OCI-M2 (cell line): ENCODE data around the gene SIPA1.
"Not testable (repeated sequence)": the region's sequence is repeated elsewhere in the genome, so short reads cannot be mapped to it uniquely, and the experiment has no call there.

Source experiments
- DNase-seq: peaks from one replicate; lab custom pipeline; 2025; ENCODE audit not compliant: unreplicated experiment; lab: John Stamatoyannopoulos, UW

The SIPA1 gene

DNA sequence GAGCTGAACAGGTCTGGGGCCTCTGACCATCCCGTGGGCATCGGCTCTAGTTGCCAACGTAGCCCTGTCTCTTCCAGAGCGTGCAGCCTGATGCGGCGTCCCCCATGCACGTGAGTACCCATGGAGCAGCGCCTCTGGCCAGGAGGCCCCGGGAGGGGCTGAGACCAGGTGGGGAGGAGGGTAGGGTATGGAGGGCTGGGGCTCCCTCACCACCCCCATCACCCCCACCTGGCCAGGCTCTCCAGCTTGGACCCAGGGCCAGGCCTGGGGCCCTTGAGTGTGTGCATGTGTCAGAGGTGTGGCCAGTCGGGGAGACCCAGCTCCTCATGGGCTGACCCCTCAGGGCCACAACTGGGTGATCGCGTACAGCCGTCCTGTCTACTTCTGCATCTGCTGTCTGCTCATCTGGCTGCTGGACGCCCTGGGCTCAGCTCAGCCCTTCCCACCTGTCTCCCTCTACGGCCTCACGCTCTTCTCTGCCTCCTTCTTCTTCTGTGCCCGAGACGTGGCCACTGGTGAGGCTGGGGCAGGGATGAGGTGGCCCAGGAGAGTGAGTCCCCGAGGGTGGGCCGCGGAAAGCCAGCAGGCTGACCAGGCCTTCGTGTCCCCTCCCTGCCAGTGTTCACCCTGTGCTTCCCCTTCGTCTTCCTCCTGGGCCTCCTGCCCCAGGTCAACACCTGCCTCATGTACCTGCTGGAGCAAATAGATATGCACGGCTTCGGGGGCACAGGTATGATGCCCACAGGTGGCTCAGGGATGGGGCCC lies 13.9 kb upstream of the SIPA1 start:
- DNase-seq = no peak

DNA sequence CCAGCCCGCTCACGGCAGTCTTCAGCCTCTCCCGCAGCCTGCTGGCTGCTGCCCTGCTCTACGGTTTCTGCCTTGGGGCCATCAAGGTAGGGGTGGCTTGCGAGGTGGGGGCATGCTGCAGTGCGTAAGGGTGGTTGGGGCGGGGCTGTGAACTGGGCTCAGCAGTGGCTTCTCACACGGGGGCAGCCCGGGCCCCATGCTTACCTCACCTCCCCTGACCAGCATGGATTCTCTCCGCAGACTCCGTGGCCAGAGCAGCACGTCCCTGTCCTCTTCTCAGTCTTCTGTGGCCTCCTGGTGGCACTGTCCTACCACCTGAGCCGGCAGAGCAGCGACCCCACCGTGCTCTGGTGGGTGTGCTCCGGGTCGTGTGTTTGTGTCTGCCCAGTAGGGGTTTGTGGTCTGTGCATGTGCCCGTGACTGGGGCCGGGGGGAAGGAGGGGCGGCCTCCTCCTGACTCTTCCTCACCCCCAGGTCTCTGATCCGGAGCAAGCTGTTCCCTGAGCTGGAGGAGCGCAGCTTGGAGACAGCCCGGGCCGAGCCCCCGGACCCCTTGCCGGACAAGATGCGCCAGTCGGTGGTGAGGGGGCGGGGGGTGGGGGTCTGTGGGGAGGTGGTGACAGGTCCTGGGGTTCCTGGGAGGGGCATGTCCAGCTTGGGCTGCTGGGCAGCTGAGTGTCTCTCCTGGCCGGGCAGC lies 12.8 kb upstream of the SIPA1 start:
- no peak for DNase-seq

GRCh38 chr11:65625628-65626342 lies 12.1 kb upstream of the SIPA1 start:
- no peak for DNase-seq

DNA sequence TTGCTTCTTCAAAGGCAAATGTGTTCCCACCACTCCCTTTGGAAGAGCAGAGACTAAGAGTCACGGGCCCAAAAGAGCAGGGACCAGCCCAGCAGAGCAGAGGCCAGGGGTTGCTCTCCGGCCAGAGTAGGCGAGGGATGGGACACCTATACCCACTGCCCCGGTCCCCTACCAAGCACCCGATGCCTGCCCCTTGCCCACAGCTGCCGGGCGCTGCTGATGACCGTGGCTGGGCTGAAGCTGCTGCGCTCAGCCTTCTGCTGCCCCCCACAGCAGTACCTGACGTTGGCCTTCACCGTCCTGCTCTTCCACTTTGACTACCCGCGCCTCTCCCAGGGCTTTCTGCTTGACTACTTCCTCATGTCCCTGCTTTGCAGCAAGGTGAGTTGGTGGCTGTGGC lies 10.7 kb upstream of the SIPA1 start:
- no peak for DNase-seq

GRCh38 chr11:65629579-65629978 lies 8.3 kb upstream of the SIPA1 start:
- no peak for DNase-seq

- DNase-seq = no peak
Measured at GRCh38 chr11:65630215-65630614, 7.7 kb upstream of the SIPA1 start.

DNA sequence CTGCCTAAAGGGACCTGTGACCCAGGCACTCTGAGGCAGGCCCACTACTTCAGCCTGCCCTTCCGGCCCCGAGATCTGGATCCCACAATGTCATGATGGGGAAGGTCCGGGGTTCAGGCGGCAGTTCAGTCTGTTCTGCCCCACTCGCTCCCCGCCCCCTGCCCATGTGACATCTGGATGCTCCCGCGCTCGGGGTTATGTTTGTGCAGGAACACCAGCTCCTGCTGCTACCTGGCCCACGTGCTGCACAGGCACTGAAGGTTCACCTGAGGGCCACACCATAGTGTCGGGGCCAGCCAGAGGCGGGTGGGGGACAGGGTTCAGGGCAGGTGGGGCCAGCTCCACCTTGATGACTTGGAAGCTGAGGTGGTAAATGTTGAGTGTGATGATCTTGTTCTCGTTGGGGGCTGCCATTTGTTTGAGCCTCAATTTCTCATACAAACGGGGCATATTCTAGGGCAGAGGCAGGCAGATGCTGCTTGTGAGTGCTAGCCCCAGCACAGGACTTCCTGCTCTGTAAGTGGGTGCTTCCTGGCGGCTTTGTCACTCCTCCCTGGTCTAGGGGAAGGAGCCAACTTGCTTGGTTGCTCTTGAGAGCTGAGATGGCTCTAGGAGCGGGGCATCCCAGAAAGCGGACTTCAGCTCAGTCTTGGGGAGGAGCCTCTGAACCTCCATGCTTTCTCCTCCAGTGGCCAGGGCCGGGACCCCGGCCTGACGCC lies 4.4 kb upstream of the SIPA1 start:
- DNase-seq = no peak

GRCh38 chr11:65634109-65634436 lies 3.8 kb upstream of the SIPA1 start:
- DNase-seq = no peak

DNA sequence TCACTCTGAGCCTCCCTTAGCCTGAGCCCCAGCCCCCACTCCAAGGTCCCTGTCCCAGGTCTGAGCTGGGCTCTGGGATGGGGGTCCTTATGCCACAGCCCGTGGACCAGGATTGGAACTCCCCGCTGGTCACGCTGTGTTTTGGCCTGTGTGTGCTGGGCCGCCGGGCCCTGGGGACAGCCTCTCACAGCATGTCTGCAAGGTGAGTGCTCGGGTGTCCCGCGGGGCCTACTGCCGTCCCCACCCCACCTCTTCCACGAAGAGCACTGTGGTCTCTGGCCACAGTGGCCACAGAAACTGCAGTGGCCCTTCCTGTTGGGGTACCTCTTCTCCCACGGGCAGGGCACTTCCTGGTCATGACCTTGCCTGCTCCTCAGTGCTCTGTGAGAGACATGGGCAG lies 3.5 kb upstream of the SIPA1 start:
- DNase-seq = no peak

DNA sequence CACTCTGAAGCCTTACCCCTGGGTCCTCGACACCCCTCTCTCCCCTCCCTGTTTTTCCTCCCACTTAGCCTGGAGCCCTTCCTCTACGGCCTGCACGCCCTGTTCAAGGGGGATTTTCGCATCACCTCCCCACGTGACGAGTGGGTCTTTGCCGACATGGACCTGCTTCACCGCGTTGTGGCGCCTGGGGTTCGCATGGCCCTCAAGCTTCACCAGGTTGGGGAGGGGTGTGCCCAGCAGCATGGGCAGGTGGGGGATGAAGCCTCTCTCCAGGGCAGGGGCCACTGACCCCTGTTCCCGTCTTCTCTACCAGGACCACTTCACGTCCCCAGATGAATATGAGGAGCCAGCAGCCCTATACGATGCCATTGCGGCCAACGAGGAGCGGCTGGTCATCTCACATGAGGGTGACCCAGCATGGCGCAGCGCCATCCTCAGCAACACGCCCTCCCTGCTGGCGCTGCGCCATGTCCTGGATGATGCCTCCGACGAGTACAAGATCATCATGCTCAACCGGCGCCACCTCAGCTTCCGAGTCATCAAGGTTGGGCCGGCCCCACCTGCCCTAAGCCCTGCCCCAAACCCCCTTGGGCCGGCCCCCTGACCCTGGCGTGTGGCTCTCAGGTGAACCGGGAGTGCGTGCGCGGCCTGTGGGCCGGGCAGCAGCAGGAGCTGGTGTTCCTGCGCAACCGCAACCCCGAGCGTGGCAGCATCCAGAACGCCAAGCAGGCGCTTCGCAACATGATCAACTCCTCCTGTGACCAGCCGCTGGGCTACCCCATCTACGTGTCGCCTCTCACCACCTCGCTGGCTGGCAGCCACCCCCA lies 2.8 kb upstream of the SIPA1 start:
- DNase-seq = no peak

DNA sequence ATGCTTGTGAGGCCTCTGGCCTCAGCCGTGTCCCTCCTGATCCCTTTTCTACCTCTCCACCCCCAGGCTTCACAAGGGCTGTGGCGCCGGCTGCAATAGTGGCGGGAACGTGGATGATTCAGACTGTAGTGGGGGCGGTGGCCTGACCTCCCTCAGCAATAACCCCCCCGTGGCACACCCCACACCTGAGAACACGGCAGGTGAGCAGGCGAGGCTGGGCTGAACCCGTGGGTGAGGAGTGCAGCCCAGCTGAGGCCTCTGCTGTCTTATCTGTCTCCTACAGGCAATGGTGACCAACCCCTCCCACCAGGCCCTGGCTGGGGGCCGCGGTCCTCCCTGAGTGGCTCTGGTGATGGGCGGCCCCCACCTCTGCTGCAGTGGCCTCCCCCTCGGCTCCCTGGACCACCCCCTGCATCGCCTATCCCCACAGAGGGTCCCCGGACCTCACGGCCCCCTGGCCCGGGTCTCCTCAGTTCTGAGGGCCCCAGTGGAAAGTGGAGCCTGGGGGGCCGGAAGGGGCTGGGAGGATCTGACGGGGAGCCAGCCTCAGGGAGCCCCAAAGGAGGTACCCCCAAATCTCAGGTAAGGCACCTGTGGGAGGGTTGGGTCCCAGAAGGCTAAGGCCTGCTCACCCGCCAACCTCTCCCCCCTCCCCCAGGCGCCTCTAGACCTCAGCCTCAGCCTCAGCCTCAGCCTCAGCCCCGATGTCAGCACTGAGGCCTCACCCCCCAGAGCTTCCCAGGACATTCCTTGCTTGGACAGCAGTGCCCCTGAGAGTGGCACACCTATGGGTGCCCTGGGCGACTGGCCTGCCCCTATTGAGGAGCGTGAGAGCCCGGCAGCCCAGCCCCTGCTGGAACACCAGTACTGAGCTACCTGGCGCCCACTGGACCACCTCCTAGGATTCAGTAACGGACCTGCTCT lies 1.5 kb upstream of the SIPA1 start:
- DNase-seq = no peak

GRCh38 chr11:65637032-65637557 lies 806 bp upstream of the SIPA1 start:
- no peak for DNase-seq

DNA sequence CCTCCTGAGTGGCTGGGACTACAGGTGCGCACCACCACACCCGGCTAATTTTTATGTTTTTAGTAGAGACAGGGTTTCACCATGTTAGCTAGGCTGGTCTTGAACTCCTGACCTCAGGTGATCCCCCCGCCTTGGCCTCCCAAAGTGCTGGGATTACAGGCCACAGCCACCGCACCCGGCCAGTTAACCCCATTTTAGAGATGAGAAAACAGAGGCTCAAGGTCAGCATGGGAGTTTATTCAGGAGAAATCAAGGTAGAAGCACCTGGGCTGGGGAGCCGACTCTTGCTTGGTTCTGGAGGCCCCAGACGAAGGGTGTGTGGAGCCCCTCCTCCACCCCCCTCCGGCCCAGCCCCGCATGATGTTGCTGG lies 1.3 kb downstream of the SIPA1 start:
- DNase-seq = not testable (repeated sequence)

- DNase-seq = no peak
Measured at GRCh38 chr11:65639623-65640482, 2.0 kb downstream of the SIPA1 start.

DNA sequence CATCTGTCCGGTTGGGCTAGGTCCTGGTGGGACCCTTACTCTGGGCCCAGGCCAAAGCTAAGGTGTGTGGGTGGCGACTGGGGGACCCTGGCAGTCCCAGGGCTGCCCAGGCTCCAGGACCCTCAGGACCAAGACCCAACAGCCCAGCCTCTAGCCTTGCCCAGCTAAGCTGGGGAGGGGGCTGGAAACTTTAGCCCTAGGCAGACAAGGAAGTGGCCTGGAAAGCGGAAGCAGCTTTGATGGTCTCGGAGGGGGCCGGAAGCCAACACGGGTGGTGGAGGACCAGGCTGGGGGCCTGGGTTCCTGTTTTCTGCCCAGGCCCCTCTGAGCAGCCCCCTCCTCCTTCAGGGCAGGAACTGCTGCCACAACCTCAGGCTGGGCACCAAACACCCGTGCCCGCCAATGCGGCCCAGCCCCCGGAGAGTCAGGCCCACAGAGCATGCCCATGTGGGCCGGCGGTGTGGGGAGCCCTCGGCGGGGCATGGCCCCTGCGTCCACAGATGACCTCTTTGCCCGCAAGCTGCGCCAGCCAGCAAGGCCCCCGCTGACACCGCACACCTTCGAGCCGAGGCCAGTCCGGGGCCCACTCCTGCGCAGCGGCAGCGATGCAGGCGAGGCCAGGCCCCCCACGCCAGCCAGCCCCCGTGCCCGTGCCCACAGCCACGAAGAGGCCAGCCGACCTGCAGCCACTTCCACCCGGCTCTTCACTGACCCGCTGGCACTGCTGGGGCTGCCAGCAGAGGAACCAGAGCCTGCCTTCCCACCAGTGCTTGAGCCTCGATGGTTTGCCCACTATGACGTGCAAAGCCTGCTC lies 2.8 kb downstream of the SIPA1 start:
- DNase-seq = no peak

DNA sequence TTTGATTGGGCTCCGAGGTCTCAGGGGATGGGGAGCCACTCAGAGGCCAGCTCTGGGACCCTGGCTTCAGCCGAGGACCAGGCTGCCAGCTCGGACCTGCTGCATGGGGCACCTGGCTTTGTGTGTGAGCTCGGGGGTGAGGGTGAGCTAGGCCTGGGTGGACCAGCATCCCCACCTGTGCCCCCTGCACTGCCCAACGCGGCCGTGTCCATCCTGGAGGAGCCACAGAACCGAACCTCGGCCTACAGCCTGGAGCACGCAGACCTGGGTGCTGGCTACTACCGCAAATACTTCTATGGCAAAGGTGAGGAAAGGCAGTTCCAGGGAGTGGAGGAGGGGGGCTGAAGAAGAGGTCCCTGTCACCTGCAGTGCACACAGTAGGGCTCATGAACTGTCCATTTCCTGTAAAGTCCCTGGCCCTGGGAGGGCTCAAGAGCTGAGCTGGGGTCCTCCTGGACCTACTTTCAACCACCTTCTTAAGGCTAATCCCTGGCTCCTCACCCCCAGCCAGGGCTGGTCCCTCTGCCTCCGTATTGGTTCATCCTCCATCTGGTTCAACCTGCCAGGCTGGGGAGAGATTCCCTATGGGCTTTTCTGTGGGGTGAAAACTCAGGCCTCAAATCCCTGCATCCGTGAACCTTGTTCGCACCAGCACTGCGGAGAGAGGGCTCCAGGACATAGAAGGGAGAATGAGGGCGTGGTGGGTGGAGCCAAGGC lies 3.6 kb downstream of the SIPA1 start:
- no peak for DNase-seq
